Stimulated activated naive CD8-positive, alpha-beta T cell treated with anti-CD3 and anti-CD28 coated beads, Interleukin-15, Interleukin-2, amounts not matched to agents 100 U/mL and 50 U/mL, for 24 hours (primary cell): Measurements from ENCODE around the gene MSH4.
A peak's percentile ranks its signal among the peaks of the same experiment; 100 is the strongest.
"Not testable (repeated sequence)": the region's sequence is repeated elsewhere in the genome, so short reads cannot be mapped to it uniquely, and the experiment has no call there.

Experiments used
- ATAC-seq: fragments of 150-1000 bp; cut with Tn5 transposase; one replicate; pipeline ENCODE4 v1.10.0; 2021
- DNase-seq: peaks from one replicate; pipeline ENCODE4 v3.0.0; 2021

The MSH4 gene

DNA sequence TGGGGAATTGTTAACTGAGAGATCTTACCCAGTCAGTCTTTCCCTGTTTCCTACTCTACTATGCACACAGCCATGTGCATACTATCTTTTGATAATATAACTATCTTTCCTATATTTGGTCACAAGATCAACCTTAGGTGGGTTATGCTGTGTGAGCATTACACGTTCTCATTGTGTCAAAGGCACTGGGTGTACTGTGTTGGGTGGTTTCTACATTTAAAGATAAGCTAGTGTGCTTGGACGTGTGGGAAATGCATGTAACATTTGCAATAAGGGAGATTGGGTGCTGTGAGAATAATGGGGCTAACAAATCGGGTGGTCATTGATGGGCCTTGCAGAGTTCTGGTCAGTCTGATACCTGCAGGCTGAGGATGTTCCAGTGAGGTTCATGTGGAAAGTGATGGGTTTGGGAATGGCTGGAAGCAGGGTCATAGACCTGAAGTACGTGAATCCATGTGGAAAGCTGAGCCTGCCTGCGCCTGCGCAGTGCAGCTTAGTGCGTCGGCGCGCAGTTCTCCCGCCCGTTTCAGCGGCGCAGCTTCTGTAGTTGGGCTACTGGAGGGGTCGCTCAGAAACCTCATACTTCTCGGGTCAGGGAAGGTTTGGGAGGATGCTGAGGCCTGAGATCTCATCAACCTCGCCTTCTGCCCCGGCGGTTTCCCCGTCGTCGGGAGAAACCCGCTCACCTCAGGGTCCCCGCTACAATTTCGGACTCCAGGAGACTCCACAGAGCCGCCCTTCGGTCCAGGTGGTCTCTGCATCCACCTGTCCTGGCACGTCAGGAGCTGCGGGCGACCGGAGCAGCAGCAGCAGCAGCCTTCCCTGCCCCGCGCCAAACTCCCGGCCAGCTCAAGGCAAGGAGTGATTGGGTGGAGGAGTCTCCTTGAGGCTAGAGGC lies at the start of gene MSH4:
TSS of gene MSH4 (plus strand) at position 507 of the 897 bp plus-strand sequence. CDS start at position 611, 104 bp downstream.
- ATAC-seq (peak; percentile 21), DNase-seq (peak; percentile 56)

DNA sequence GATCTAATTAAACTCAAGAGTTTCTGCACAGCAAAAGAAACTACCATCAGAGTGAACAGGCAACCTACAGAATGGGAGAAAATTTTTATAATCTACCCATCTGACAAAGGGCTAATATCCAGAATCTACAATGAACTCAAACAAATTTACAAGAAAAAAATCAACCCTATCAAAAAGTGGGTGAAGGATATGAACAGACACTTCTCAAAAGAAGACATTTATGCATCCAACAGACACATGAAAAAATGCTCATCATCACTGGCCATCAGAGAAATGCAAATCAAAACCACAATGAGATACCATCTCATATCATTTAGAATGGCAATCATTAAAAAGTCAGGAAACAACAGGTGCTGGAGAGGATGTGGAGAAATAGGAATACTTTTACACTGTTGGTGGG lies 39.5 kb upstream of the MSH4 start:
- not testable (repeated sequence) for ATAC-seq, DNase-seq

DNA sequence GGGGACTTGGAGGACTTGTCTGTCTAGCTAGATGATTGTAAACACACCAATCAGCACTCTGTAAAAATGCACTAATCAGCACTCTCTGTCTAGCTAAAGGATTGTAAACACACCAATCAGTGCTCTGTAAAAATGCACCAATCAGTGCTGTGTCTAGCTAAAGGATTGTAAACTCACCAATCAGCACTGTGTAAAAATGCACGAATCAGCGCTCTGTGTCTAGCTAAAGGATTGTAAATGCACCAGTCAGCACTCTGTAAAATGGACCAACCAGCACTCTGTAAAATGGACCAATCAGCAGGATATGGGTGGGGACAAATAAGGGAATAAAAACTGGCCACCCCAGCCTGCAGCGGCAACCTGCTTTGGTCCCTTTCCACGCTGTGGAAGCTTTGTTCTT lies 38.1 kb upstream of the MSH4 start:
- ATAC-seq, DNase-seq: not testable (repeated sequence)

DNA sequence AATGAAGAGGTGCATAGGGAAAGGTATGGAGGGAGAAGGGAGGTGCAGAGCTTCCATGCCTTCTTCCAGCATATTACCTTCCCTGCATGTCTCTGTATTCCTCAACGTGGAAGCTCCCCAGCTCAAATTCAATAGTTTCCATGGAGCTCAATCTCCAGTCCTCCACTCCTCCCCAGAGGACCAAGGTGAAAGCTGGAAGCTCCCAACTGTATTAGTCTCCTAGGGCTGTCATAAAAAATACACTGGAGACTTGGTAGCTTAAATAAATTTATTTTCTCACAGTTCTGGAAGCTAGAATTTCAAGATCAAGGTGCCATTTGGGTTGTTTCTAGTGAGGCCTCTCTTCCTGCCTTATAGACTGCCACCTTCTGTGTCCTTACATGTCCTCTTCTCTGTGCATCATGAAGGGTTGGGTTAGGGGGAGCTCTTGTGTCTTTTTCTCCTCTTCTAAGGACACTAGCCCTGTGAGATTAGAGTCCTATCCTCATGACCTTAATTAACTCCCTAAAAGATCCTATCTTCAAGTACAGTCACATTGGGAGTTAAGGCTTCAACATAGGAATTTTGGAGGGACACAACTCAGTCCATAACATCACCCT lies 32.5 kb upstream of the MSH4 start:
- ATAC-seq (no peak), DNase-seq (no peak)

DNA sequence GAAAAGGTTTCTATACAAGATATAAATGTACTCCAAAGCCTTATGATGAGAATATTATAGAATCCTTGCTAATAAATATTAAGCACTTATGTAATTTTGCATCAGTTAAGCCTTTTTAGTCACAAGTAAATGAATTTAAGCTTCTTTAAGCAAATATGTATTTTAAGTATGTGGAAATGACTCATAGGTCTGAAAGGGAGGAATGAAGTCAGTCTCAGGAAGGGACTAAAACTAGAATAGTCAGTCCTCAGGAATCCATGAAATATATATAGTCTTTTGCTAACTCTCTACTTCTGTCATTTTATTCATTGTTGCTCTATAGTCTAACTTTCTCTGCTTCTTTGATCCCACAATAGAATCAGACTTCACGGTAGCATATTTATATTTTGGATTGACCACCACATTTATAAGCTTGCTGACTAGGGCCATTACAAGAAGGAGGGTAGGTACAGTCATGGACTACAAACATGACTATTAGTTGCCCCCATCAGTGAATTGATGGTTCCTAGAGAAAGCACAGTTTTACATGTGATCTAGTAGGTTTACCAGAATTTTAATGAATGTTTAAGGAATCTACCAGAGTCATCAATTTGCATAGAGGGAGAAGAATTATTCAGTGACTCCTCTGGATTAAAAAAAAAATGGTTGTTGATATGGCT lies 30.9 kb upstream of the MSH4 start:
- DNase-seq: no peak
- no peak for ATAC-seq

DNA sequence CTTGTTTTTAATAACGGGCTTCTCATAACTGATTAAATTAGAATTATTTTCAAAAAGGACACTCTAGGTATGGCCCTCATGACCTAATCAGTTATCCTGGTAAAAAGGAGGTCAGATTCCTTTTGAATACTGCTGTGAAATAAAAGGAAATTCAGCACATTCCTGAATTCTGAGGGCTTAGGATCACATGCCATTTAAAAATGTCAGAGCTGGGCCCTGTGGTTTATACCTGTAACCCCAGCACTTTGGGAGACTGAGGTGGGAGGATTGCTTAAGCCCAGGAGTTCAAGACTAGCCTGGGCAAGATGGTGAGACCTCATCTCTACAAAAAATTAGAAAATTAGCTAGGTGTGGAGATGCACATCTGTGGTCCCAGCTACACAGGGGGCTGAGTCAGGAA lies 28.7 kb upstream of the MSH4 start:
- peak; percentile 19 for ATAC-seq
- DNase-seq: no peak

DNA sequence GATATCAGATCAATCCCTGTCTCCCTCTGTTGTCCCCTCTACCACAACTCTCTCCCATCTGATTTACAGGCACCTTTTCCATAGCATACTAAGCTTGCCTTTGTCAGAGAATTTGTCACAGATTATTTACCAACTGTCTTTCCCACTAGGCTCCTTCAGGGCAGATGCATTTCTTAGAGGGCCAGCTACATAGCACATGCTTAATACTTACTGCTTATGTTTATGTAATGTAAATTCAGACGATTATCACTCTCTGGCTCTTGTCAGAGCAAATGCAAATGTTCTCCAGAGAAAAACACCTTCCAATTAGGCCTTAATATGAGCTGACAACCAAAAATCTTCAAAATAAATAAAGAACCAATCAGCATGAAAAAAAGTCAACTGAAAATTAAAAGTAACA lies 25.9 kb upstream of the MSH4 start:
- DNase-seq (no peak), ATAC-seq (no peak)

DNA sequence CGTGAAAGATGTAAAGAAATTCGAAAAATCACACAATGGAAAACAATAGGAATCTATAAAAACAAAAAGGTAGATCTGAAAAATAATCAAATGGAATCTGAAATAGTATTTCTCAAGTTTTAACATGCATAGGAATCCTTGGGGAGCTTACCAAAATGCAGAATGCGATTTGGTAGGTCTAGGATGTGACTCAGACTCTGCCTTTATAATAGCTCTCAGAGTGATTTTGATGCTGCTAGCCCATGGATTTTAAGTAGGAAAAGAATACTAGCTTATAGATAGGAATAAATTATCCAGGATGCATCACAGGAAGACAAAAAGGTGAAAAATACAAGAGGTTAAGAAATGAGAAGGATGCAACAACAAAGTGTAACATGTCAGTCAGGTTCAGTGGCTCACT lies 24.7 kb upstream of the MSH4 start:
- no peak for ATAC-seq
- no peak for DNase-seq

DNA sequence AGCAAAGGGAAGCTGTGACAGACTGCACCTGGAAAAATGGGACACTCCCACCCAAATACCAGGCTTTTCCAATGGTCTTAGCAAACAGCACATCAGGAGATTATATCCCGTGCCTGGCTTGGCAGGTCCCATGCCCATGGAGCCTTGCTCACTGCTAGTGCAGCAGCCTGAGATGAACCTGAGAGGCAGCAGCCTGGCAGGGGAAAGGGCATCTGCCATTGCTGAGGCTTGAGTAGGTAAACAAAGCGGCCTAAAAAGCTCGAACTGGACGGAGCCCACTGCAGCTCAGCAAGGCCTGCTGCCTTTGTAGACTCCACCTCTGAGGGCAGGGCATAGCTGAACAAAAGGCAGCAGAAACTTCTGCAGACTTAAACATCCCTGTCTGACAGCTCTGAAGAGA lies 18.9 kb upstream of the MSH4 start:
- not testable (repeated sequence) for ATAC-seq, DNase-seq

DNA sequence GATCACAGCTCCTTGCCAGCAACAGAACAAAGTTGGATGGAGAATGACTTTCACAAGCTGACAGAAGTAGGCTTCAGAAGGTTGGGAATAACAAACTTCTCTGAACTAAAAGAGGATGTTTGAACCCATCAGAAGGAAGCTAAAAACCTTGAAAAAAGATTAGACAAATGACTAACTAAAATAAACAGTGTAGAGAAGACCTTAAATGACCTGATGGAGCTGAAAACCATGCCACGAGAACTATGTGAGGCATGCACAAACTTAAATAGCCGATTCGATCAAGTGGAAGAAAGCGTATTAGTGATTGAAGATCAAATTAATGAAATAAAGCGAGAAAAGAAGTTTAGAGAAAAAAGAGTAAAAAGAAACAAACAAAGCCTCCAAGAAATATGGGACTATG lies 18.0 kb upstream of the MSH4 start:
- ATAC-seq, DNase-seq: not testable (repeated sequence)

DNA sequence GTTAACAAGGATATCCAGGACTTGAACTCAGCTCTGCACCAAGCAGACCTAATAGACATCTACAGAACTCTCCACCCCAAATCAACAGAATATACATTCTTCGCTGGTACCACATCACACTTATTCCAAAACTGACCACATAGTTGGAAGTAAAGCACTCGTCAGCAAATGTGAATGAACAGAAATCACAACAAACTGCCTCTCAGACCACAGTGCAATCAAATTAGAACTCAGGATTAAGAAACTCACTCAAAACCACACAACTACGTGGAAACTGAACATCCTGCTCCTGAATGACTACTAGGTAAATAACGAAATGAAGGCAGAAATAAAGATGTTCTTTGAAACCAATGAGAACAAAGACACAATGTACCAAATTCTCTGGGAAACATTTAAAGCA lies 16.5 kb upstream of the MSH4 start:
- DNase-seq, ATAC-seq: not testable (repeated sequence)

DNA sequence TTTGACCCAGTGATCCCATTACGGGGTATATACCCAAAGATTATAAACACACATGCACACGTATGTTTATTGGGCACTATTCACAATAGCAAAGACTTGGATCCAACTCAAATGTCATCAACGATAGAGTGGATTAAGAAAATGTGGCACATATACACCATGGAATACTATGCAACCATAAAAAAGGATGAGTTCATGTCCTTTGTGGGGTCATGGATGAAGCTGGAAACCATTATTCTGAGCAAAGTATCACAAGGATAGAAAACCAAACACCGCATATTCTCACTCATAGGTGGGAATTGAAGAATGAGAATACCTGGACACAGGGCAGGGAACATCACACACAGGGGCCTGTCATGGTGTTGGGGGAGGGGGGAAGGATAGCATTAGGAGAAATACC lies 12.8 kb upstream of the MSH4 start:
- DNase-seq, ATAC-seq: not testable (repeated sequence)

DNA sequence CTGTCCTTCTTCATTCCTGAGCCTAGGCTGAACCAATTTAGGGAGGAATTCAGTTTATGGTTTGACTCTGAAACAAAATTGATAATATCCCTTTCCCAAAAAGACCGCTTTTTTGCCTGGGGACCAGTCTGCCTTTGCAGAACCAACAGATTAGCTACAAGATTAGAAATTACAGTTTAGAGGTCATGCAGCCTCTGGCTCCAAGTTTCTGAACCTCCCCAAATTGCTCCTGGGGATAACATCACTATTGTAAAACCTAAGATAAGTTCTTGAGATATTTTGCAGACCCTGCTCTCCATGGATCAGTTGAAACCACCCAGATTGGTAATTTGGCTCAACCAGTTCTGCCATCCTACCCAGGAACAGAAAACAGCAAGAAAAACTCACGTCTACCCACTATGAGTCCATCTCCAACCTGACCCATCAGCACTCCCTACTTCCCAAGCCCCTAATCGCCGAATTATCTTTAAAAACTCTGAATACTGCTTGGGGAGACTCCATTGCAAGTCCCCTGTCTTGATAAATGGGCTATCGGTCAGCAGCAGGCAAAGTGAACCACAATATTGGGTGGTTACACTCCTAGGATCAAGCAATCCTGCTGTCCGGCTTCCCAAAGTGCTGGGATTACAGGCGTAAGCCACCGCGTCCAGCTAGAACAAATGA lies 11.2 kb upstream of the MSH4 start:
- ATAC-seq: no peak
- no peak for DNase-seq

DNA sequence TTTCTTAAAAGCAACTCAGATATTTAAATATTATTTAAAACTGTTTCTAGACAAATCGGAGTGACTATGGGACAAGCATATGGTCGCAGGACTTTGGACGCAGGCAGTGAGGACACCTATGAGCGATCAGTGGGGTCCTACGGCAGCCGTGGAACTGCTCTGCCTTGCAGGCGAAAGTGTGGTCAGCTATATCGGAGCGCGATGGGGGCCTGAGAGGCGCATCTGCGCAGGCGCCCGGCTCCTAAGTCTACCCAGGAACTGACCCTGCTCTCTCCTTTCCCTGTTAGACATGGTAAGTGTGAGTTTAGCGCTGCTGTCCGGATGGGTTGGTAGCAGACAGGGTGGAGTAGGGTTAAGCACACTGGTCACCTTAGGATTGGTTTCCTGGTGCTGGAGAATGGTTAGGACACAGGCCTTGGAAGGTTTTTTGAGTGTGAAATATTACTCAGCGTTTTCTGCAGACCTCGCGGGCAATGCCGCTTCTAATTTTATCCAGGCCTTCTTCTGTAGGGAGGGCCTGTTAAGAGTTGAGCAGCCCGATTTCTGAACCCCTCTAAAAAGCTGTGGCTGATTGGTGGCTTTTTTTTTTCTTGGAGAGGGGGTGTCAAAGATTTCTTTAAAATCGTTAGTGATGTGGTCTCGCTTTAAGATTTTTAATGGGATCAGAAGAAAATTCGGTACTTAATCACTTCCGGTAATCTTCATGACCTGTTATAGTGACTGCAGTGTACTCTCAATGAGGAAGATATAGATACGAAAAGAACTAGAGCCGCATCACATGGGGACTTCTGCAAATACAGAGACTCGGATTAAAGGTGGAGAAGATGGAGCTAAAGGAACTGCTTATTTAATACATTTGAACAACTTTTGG lies 10.5 kb upstream of the MSH4 start, which contains the start of gene RABGGTB:
TSS of gene RABGGTB (plus strand) at position 274 of the 871 bp plus-strand sequence. CDS start at position 290, 16 bp downstream.
- peak; percentile 96 for DNase-seq
- peak; percentile 95 for ATAC-seq

DNA sequence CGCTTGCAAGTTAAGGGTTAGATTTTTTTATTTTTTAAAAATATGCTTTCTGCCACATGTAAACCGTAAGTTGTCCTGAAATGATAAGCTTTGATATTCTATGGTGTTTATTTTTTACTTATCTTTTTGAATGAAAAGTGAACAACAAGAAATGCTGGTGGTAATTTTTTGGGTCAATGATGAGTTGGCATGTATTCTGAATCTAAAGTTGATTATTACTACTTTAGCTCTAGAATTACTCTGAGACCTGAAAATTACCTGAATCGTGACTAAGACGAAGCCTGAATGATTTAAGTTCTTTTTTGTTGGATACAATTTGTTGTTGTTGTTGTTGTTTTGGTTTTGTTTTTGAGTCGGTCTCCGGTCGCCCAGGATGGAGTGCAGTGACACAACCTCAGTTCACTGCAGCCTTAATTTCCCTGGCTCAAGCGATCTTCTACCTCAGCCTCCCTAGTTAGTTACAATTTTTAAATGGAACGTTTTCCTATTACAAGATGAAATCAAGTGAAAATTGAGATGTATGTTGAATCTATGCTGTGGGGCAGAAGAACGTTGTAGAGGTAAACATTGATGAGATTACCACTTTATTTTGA lies 9.7 kb upstream of the MSH4 start:
- ATAC-seq (no peak), DNase-seq (no peak)

DNA sequence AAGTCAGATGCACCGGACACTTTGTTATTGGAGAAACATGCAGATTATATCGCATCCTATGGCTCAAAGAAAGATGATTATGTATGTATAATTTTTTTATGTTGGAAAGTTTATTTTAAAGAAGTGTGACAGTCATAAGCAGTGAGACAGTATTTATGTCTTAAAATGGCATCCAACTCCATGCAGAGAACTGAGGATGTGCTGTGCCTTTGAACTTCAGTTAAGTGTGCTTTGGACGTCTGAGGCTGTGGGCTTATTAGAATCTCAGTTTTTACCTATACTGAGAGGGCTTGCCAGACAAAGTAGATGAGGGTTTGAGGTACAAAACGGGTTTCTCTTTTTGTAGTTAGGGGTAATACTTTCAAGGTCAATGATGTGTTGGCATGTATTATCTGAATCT lies 9.2 kb upstream of the MSH4 start:
- ATAC-seq: no peak
- no peak for DNase-seq

DNA sequence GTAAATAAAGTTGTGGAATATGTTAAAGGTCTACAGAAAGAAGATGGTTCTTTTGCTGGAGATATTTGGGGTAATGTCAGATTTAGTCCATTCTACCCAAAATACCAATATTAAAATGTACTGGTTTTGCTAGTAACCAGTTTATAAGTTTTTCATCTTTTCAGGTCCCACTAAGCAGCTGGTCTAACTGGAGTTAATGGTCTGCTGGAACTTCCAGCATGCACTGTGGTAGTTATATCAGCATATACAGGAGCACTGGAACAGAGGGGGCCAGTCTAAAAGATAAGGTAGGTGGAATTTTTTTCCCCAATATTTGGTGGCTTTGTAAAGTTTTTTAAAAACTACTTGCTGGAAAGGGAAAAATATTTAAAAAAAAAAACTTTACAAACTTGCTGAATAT lies 6.7 kb upstream of the MSH4 start:
- DNase-seq: no peak
- no peak for ATAC-seq

DNA sequence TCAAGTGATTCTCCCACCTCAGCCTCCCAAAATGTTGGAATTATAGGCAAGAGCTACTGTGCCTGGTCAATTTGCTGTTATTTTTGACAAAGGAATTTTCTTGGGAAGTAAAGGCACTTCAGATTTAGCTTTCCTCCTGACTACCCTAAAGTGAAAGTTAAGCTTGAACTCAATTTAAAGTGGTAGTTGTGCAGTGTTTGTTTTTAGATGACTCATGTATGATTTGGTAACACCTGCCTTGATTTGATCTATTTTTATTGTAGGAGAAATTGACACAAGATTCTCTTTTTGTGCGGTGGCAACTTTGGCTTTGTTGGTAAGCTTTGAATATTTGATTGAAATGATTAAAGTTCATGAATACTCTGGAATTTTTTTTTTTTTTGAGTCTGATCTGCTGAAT lies 5.7 kb upstream of the MSH4 start:
- DNase-seq: no peak
- ATAC-seq: no peak

DNA sequence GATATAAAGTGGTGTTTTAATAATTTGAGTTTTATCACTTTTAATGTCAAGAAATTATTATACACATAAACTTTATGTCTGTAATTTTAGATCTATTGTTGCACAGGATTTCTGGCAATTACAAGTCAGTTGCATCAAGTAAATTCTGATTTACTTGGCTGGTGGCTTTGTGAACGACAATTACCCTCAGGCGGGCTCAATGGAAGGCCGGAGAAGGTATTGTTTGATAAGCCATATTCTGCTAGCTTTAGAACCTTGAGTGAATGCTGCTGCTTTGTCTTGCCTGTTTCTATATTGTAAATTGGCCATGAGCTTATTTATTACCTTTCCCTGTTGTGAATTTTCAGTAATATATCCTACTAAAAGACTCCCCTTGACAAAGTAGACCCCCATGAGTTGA lies 4.6 kb upstream of the MSH4 start:
- DNase-seq: no peak
- no peak for ATAC-seq

DNA sequence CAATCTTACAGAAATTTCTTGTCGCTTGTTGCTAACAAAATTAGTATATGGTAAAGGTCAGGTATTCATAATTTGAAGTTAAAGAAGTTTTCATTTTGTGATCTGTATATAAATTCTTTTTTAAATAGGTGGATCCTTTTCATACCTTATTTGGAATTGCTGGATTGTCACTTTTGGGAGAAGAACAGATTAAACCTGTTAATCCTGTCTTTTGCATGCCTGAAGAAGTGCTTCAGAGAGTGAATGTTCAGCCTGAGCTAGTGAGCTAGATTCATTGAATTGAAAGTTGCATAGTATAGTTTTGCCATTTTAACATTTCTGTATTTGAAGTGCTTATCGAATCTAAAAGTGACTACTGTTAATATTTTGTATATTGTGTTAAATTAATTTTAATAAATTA lies 2.3 kb upstream of the MSH4 start:
- DNase-seq (no peak), ATAC-seq (no peak)

DNA sequence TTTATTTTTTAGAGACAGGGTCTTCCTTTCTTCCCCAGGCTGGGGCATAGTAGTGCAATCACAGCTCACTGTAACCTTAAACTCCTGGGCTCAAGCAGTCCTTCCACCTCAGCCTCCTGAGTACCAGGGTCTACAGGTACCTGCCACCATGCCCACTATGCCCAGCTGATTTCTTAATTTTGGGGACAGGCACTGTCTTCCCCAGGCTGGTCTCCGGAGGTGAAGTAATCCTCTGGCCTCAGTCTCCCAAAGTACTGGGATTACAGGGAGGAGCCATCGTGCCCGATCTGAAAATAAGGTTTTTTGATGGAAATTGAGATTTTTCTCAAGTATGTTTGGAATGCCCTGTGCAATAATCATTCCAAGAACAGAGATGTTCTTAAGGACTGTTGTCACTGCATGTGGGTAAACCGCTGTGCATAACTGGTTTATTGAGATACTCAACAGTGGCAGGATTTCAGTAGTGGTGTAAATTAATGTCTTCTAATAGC lies 934 bp upstream of the MSH4 start:
- ATAC-seq: no peak
- DNase-seq: peak; percentile 33
